Measurements from ENCODE around the gene KPTN.

The KPTN gene

GRCh38 chr19:47434088-47434487, 49.9 kb downstream of the KPTN start:
- DNase-seq (ENCODE audit: low read depth), result no peak

DNA sequence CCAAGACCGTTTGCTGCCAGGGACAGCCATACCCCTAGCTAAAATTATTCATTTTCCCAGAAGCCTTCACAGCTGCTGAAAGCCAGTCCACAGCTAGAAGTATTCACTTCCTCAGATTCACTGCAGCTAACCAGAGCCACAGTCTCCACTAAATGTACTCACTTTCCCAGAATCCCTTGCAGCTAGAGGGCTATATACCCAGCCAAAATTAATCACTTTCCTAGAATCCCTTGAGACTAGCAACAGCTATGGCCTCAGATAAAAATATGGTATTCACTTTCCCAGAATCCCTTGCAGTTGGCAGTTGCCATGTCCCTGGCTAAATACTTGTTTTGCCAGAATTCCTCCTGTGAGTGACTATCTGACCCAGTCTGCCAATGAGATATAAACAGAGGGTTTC, 50.9 kb downstream of the KPTN start:
- no peak for DNase-seq (ENCODE audit: low read depth)

DNA sequence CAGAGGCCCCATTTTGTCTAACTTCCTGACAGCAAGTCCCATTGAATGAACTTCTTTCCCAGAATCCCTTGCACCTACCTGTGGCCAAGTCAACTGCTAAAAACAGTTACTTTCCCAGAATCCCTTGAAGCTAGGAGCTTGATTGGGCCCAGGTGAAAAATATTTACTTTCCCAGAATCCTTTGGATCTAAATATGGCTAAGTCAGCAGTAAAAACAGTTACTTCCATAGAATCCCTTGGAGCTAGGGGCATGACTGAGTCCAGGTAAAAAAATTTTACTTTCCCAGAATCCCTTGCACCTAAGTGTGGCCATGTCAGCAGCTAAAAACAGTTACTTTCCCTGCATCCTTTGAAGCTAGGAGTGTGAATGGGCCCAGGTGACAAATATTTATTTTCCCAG, 51.5 kb downstream of the KPTN start:
- DNase-seq (ENCODE audit: low read depth), result no peak

DNA sequence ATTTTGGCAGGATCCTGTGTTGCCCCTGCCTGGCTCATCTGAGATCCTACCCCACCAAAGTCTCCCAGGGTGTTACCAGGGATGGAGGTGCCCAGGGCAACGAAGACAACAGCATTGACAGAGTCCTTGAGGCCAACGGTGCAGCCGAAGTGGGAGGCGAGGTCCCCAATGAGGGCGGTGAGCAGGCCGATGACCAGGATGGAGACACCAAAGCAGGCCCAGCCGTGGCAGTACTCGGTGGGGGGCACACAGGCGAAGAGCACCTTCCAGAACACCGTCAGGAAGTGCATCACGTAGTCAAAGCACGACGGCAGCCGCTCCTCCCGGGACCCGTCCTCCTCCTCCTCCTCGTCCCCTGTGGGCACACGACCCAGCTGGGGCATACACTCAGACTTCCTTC, 51.9 kb downstream of the KPTN start:
- DNase-seq (ENCODE audit: low read depth), result no peak

DNA sequence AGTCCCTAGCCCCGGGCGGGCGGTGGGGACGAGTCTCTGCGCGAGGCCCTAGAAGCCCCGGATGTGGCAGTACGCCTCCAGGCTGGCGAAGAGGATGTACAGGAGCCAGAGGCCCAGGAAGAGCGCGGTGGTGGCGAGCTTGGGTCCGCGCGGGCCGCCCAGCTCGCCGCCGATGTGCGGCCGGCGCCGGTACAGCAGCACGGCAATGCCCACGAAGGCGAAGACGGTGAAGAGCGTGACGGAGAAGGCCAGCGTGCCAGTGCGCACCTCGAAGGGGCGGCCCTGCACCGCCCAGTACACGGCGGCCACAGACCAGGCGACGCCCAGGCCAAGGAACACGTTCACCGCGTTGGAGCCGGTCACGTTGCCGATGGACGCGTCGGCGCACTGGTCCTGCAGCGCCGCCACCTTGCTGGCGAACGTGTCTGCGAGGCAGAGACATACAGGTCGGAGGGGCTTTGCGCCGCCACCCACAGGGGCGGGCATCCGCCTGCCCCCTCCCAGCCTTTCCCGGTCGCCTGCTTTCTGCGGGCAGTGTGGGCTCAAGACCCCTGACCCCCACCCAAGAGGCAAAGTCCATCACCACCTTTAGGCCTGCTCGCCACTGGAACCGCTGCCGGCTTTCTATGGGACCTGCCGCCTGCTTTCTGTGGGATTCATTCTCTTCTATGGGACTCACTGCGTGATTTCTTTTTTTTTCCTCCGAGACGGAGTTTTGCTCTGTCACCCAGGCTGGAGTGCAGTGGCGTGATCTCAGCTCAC, 53.8 kb downstream of the KPTN start:
- DNase-seq (ENCODE audit: low read depth), result no peak

- DNase-seq (ENCODE audit: low read depth), result no peak
Observed at GRCh38 chr19:47429140-47429793, 54.8 kb downstream of the KPTN start.

DNA sequence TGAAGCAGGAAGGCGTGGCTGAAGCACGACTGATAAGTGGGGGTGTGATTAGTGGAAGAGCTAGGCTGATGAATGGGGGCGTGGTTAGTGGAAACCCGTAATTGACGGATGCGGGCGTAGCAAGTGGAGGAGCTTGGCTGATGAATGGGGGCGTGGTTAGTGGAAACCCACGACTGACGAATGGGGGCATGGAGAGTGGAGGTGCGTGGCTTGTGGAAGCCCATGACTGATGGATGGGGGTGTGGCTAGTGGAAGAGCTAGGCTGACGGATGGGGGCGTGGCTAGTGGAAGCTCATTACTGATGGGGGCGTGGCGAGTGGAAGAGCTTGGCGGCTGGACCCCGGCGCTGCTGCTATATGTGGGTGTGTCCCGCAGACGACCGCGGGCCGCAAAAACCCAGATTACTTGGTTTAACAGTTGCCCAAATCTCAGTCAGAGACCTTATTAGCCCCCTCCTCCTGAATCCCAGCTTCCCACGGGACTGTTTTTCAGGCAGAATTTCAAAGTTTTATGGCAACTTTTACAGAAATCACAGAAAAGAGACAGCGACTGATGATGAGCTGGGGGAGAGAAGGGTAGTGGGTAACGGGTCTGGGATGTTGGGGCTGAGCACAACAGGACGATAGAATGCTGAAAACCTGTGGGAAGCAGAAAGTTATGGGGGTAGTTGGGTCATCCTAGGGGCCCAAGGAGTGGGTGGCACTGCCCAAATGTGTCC, 55.7 kb downstream of the KPTN start:
- DNase-seq (ENCODE audit: low read depth), result peak; percentile 100

DNA sequence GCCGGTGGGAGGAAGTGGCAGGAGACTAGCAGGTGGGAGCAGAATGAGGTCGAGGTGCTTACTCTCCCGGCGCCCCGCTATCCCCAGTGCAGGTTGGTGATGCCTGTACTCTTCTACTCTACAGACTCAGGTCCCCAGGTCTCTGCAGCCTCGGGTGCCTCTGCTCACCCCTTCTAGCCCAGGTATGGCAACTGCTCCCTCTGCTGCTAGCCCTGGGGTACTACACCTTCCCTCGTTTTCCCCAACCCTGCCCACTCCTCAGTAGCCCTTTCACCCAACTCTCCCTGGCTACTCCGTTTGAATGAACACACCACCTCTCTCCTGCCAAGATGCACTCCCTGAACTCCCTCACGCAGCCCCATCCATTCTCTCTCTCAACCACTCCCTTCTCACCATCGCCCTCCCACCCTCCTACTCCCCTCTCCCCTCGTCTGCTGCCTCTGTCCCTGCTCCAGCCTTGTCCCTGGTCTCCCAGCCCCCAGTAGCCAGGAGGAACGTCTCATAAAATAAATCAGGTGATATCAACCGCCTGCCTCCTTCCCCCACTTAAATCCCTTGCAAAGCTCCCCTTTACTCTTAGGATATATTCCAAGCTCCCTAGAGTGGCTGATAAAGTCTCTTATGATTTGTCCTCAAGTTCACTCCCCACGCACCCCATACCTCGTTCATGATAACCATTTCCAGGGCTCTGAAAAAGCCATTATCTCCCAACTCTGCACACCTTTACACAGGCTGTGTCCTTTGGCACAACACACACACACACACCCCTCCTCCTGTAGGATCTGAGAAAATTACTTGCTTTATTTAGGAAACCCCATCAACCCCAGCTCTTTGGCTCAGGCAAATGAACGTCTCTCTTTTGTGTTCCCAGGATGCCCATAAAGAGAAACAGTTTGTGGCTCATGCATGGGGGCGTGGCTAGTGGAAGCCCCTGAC, 56.5 kb downstream of the KPTN start:
- peak; percentile 52 for DNase-seq (ENCODE audit: low read depth)

Measured in HS-27A (cell line).